OCI-LY1 (cell line): ENCODE measurements around the gene AQP12B.

Source experiments
- H2AFZ ChIP-seq: fragments of 200-600 bp; sonication (generic), shearing (Covaris generic); 2 replicates; pipeline ENCODE4 v1.6.0; 2014; ENCODE audit warnings: antibody characterized with exemption, mild to moderate bottlenecking, low read length
- H3F3A ChIP-seq: fragments of 200-600 bp; sonication (generic), shearing (Covaris generic); 2 replicates; pipeline ENCODE4 v1.6.0; 2014; ENCODE audit warnings: mild to moderate bottlenecking, antibody characterized with exemption, low read length, moderate library complexity; ENCODE audit not compliant: insufficient read depth
- H3K27ac ChIP-seq: fragments of 200-600 bp; sonication (generic); 2 replicates; pipeline ENCODE4 v1.5.1; 2014; ENCODE audit warnings: low read length, mixed run types, mild to moderate bottlenecking, low read depth; ENCODE audit not compliant: poor library complexity, severe bottlenecking
- H3K27me3 ChIP-seq: fragments of 200-600 bp; sonication (generic); 2 replicates; pipeline ENCODE4 v1.6.0; 2014; ENCODE audit warnings: antibody characterized with exemption, mild to moderate bottlenecking, low read length, moderate library complexity; ENCODE audit not compliant: insufficient read depth
- H3K36me3 ChIP-seq: fragments of 200-600 bp; sonication (generic); 2 replicates; pipeline ENCODE4 v1.6.1; 2014; ENCODE audit warnings: mild to moderate bottlenecking, antibody characterized with exemption, low read length, moderate library complexity, mixed read lengths; ENCODE audit not compliant: insufficient read depth
- H3K4me1 ChIP-seq: fragments of 200-600 bp; sonication (generic); 2 replicates; pipeline ENCODE4 v1.5.1; 2014; ENCODE audit warnings: mild to moderate bottlenecking, low read length, moderate library complexity; ENCODE audit not compliant: insufficient read depth, severe bottlenecking
- H3K4me2 ChIP-seq: fragments of 200-600 bp; sonication (generic), shearing (Covaris generic); 2 replicates; pipeline ENCODE4 v1.6.1; 2014; ENCODE audit warnings: low read length
- H3K4me3 ChIP-seq: fragments of 200-600 bp; sonication (generic); 2 replicates; pipeline ENCODE4 v1.5.1; 2014; ENCODE audit warnings: low read length, low read depth, mild to moderate bottlenecking, mixed read lengths; ENCODE audit not compliant: poor library complexity, severe bottlenecking
- H3K79me2 ChIP-seq: fragments of 200-600 bp; shearing (Covaris generic); 2 replicates; pipeline ENCODE4 v1.6.1; 2016; ENCODE audit warnings: mixed run types, low read length, mixed read lengths; ENCODE audit not compliant: insufficient read depth
- H3K9ac ChIP-seq: fragments of 200-600 bp; sonication (generic), shearing (Covaris generic); 2 replicates; pipeline ENCODE4 v1.6.1; 2014; ENCODE audit warnings: mild to moderate bottlenecking, low read length, mixed read lengths
- H3K9me2 ChIP-seq: fragments of 200-600 bp; sonication (generic), shearing (Covaris generic); 2 replicates; pipeline ENCODE4 v1.6.1; 2014; ENCODE audit warnings: low read depth, mild to moderate bottlenecking, low read length, mixed read lengths
- H3K9me3 ChIP-seq: fragments of 200-600 bp; shearing (Covaris generic); 2 replicates; pipeline ENCODE4 v1.6.1; 2014; ENCODE audit warnings: low read length, mixed read lengths
- H4K20me1 ChIP-seq: fragments of 200-600 bp; sonication (generic), shearing (Covaris generic); 2 replicates; pipeline ENCODE4 v1.6.0; 2016; ENCODE audit warnings: mild to moderate bottlenecking, low read length; ENCODE audit not compliant: insufficient read depth
- CTCF ChIP-seq: fragments of 200-600 bp; sonication (generic), shearing (Covaris generic); IDR thresholded peaks from 2 replicates; pipeline ENCODE4 v1.5.1; 2017; ENCODE audit warnings: mild to moderate bottlenecking, antibody characterized with exemption, low read length, moderate library complexity, mixed read lengths
- EZH2 ChIP-seq: fragments of 200-600 bp; sonication (generic), shearing (Covaris generic); IDR thresholded peaks from 2 replicates; pipeline ENCODE4 v1.8.0; 2017; ENCODE audit warnings: borderline replicate concordance, mixed run types, mild to moderate bottlenecking, antibody characterized with exemption, low read length, moderate library complexity, mixed read lengths

Gene AQP12B

GRCh38 chr2:240637116-240637900 lies 45.4 kb downstream of the AQP12B start:
- no peaks in the 10 kb centered on the region for H3K36me3 ChIP-seq

GRCh38 chr2:240636563-240637115 lies 46.0 kb downstream of the AQP12B start:
- H3K4me2 ChIP-seq = no peak overlapping the region
- no peak for TF ChIP-seq CTCF
- TF ChIP-seq EZH2 = no peak
- no peak overlapping the region for H3K27ac ChIP-seq

More at GRCh38 chr2:240637116-240637900, 45.4 kb downstream of the AQP12B start:
- no peak for TF ChIP-seq EZH2
- no peak for TF ChIP-seq CTCF
- H3K9me2 ChIP-seq = no peaks in the 10 kb centered on the region
- H3K4me3 ChIP-seq = no peak overlapping the region
- H3K4me2 ChIP-seq = no peak overlapping the region
- no peaks in the 10 kb centered on the region for H4K20me1 ChIP-seq
- no peaks in the 10 kb centered on the region for H3K9me3 ChIP-seq
- H2AFZ ChIP-seq = no peak overlapping the region
- H3K9ac ChIP-seq = no peak overlapping the region
- no peaks in the 10 kb centered on the region for H3K27me3 ChIP-seq
- H3K79me2 ChIP-seq = no peaks in the 10 kb centered on the region
- no peaks in the 10 kb centered on the region for H3K4me1 ChIP-seq
- H3F3A ChIP-seq = no peaks in the 10 kb centered on the region
- no peak overlapping the region for H3K27ac ChIP-seq

GRCh38 chr2:240635998-240636547 lies 46.6 kb downstream of the AQP12B start:
- Histone ChIP-seq H3K9ac (no peak overlapping the region), H3K4me1 (no peaks in the 10 kb centered on the region), H3K9me2 (no peaks in the 10 kb centered on the region), H3K4me2 (no peak overlapping the region), H3K79me2 (no peaks in the 10 kb centered on the region), H3K27me3 (no peaks in the 10 kb centered on the region), H3F3A (no peaks in the 10 kb centered on the region), H3K9me3 (no peaks in the 10 kb centered on the region), H3K27ac (no peak overlapping the region), H2AFZ (no peak overlapping the region), H4K20me1 (no peaks in the 10 kb centered on the region), H3K4me3 (no peak overlapping the region), H3K36me3 (no peaks in the 10 kb centered on the region)
- TF ChIP-seq EZH2 = no peak
- no peak for TF ChIP-seq CTCF

More at GRCh38 chr2:240636563-240637115, 46.0 kb downstream of the AQP12B start:
- H3K36me3 ChIP-seq = no peaks in the 10 kb centered on the region
- no peaks in the 10 kb centered on the region for H3K79me2 ChIP-seq
- H3K27me3 ChIP-seq = no peaks in the 10 kb centered on the region
- no peak overlapping the region for H2AFZ ChIP-seq
- no peak overlapping the region for H3K4me3 ChIP-seq
- no peak overlapping the region for H3K9ac ChIP-seq
- no peaks in the 10 kb centered on the region for H3K9me3 ChIP-seq
- H3K4me1 ChIP-seq = no peaks in the 10 kb centered on the region
- H3K9me2 ChIP-seq = no peaks in the 10 kb centered on the region
- no peaks in the 10 kb centered on the region for H3F3A ChIP-seq
- H4K20me1 ChIP-seq = no peaks in the 10 kb centered on the region
